ENCODE results near the gene KLHL36.
A peak's percentile ranks its signal among the peaks of the same experiment; 100 is the strongest.

KLHL36 gene

GRCh38 chr16:84648595-84649510 lies 542 bp downstream of the KLHL36 start:
- peak in 5 of 6 experiments; percentile 40 to 54 (median 45) for DNase-seq

GRCh38 chr16:84649511-84649861 lies 1.2 kb downstream of the KLHL36 start:
- DNase-seq: no peak

DNA sequence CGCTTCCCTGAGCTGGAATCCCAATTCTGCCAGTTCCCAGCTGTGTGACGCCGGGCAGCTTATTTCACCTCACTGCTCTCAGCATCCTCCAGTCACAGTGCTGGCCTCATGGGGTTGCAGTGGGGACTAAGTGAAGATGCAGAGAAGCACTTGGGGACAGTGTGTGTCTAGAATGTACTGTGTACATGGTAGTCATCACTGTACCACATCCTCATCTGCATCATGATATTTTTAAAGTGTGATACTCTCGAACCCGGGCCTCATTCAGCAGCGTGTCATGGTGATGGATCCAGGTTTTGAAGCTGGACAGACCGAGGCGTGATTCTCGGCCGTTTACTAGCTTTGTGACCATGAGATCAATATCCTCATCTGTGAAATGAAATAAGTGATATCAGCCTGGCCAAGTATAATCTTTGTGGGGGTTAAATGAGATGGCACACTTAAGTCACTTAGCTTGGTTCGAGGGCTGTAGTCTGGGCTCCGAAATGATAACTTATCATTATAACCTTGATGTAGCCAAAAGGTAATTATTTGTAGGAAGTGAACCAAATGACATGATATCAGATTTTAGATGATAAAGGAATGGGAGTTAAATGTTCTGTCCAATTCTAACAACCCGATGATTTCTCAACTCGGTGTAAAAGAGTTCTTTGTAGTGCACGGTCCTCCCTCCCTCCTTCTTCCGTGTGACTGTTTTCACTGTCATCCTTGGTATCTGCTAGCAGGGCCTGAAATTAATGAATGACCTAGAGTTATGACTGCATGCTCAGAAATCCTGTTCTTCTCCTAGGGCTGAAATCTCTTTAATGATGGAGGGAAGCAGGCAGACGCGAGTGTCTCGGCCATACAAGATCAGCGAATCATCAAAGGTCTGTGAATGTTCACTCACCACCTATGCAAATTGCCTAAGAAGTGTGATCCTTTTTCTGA lies 2.0 kb downstream of the KLHL36 start:
- DNase-seq: no peak

GRCh38 chr16:84652566-84652965 lies 4.3 kb downstream of the KLHL36 start:
- DNase-seq: peak; percentile 8 to 75 (median 50)

DNA sequence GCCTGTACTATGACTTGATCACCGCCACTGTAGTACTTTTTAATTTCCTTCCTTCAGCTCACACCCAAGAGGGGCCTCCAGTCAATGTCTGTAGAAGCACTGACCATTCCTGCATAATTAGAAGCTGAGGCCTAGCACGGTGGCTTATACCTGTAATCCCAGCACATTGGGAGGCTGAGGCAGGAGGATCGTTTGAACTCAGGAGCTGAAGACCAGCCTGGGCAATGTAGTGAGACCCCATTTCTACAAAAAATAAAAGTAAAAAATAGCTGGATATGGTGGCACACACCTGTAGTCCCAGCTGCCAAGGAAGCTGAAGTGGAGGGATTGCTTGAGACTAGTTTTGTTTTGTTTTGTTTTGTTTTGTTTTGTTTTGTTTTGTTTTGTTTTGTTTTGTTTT lies 5.9 kb downstream of the KLHL36 start:
- no peak for DNase-seq

GRCh38 chr16:84654998-84655397 lies 6.7 kb downstream of the KLHL36 start:
- no peak for DNase-seq

- peak in 1 of 6 experiments; percentile 10 for DNase-seq
Observed at GRCh38 chr16:84656649-84657048, 8.3 kb downstream of the KLHL36 start.

DNA sequence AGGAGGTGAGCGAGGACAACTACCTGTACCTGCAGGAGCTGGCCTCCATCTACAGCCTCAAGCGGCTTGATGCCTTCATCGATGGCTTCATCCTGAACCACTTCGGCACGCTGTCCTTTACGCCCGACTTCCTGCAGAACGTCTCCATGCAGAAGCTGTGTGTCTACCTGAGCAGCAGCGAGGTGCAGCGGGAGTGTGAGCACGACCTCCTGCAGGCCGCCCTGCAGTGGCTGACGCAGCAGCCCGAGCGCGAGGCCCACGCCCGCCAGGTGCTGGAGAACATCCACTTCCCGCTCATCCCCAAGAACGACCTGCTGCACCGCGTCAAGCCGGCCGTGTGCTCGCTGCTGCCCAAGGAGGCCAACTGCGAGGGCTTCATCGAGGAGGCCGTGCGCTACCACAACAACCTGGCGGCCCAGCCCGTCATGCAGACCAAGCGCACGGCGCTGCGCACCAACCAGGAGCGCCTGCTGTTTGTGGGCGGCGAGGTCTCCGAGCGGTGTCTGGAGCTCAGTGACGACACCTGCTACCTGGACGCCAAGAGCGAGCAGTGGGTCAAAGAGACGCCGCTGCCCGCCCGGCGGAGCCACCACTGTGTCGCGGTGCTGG lies 9.0 kb downstream of the KLHL36 start:
- no peak for DNase-seq

- no peak for DNase-seq
Observed at GRCh38 chr16:84658690-84659089, 10.4 kb downstream of the KLHL36 start.

DNA sequence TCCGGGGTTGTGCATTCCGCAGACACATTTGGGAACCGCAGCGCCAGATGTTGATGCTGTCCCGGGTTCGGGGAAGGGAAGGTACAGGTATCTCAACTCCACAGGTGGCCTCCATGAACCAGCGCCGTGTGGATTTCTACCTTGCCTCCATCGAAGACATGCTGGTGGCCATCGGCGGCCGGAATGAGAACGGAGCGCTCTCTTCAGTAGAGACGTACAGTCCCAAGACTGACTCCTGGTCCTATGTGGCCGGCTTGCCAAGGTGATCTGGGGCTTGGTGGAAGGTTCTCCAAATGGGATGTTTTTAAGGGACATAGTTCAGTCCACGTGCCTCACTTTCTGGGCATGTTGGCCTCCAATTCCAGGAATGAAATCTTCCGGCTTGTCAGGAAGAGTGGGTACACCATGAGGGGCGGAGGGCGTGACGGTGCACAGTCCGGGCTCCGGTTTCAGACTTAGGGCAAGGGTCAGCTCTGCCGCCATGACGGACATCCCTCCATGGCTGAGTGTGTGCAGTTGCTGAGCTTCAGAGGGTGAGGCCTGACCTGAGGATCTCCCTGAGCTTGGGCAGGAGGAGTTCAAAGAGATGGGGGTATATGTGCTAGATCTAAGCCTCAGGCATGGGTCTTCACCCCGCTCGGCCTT lies 11.5 kb downstream of the KLHL36 start:
- no peak for DNase-seq

GRCh38 chr16:84660973-84661372 lies 12.7 kb downstream of the KLHL36 start:
- no peak for DNase-seq

DNA sequence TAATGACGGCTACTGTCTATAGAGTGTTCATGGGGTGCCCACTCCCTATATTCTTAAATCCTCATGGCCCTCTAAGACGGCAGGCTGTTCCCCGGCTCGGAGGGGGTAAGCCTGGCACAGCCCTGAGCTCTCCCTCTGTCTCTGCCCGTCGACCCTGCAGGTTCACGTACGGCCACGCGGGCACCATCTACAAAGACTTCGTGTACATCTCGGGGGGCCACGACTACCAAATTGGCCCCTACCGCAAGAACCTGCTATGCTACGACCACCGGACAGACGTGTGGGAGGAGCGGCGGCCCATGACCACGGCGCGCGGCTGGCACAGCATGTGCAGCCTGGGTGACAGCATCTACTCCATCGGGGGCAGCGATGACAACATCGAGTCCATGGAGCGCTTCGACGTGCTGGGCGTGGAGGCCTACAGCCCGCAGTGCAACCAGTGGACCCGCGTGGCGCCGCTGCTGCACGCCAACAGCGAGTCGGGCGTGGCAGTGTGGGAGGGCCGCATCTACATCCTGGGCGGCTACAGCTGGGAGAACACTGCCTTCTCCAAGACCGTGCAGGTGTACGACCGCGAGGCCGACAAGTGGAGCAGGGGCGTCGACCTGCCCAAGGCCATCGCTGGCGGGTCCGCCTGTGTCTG lies 13.2 kb downstream of the KLHL36 start:
- DNase-seq: no peak

GRCh38 chr16:84662471-84662870 lies 14.2 kb downstream of the KLHL36 start:
- no peak for DNase-seq

- DNase-seq: no peak
Observed at GRCh38 chr16:84663433-84664101, 15.3 kb downstream of the KLHL36 start.

DNA sequence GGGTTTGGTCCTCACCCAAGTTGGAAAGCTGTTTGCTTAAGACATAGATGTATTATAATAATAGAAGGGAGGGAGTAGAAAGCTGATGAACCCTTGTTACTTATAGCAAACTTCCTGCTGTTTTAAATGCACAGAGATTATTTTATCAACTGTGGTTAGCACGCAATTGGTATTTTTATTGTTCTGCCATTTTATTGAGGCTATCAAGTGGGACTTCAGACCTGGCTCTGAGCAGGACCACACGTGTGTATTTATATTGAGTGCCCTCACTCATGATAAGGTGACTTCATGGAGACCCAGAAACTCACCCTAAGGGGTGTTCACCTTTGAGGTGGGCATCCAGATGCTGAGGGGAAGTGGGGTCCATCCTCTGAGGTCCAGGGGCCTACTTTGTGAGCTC lies 17.0 kb downstream of the KLHL36 start:
- no peak for DNase-seq

- DNase-seq: no peak
Observed at GRCh38 chr16:84665843-84666242, 17.5 kb downstream of the KLHL36 start.

- DNase-seq: no peak
Observed at GRCh38 chr16:84667600-84668309, 19.4 kb downstream of the KLHL36 start.

GRCh38 chr16:84670063-84670462 lies 21.8 kb downstream of the KLHL36 start:
- DNase-seq: no peak

GRCh38 chr16:84672276-84673202 lies 24.2 kb downstream of the KLHL36 start:
- peak; percentile 33 to 83 (median 72) for DNase-seq

- DNase-seq: no peak
Observed at GRCh38 chr16:84673203-84673535, 24.9 kb downstream of the KLHL36 start.

Data from stimulated activated naive CD4-positive, alpha-beta T cell (primary cell).